GM12865 (cell line): Measurements from ENCODE around the gene PFKL.
"Not testable (repeated sequence)": the region's sequence is repeated elsewhere in the genome, so short reads cannot be mapped to it uniquely, and the experiment has no call there.

Experiments
- DNase-seq: peaks from one replicate; pipeline ENCODE4 v3.0.0; 2010; ENCODE audit warnings: low read depth
- H3K4me3 ChIP-seq: 2 replicates; pipeline ENCODE4 v1.5.1; 2011; ENCODE audit warnings: mild to moderate bottlenecking, low read depth, low read length, control low read depth
- TF ChIP-seq, protein P1 (sequence below): IDR thresholded peaks from 2 replicates; pipeline ENCODE4 v1.5.1; 2011; ENCODE audit warnings: low read length, control low read depth, low read depth, inconsistent platforms; ENCODE audit not compliant: insufficient read depth; ENCODE audit errors: missing control alignments

PFKL gene

GRCh38 chr21:44279354-44280260, 20.2 kb upstream of the PFKL start:
- no peak for DNase-seq
- TF ChIP-seq, protein P1, sequence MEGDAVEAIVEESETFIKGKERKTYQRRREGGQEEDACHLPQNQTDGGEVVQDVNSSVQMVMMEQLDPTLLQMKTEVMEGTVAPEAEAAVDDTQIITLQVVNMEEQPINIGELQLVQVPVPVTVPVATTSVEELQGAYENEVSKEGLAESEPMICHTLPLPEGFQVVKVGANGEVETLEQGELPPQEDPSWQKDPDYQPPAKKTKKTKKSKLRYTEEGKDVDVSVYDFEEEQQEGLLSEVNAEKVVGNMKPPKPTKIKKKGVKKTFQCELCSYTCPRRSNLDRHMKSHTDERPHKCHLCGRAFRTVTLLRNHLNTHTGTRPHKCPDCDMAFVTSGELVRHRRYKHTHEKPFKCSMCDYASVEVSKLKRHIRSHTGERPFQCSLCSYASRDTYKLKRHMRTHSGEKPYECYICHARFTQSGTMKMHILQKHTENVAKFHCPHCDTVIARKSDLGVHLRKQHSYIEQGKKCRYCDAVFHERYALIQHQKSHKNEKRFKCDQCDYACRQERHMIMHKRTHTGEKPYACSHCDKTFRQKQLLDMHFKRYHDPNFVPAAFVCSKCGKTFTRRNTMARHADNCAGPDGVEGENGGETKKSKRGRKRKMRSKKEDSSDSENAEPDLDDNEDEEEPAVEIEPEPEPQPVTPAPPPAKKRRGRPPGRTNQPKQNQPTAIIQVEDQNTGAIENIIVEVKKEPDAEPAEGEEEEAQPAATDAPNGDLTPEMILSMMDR, result no peak
- H3K4me3 ChIP-seq, result no peak overlapping the region

DNA sequence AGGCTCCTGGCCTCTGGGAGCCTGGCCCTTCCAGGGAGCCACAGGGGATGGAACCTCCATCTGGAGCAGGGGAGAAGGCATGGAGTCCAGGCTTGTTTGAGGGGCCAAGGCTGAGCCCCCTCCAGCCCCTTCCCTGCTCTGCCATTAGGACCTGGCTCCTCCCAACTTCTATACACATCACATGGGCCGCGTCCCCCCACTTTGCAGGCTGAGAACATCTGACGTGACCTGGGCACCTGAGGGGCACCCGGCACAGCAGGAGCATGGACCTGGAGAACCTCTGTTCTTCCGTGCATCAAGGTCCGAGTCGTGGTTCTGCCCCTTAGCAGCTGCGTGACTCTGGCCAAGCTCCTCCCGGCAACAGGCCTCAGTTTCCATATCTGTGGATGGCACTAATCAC, 18.1 kb upstream of the PFKL start:
- no peak overlapping the region for H3K4me3 ChIP-seq

GRCh38 chr21:44282370-44282769, 17.5 kb upstream of the PFKL start:
- no peak overlapping the region for H3K4me3 ChIP-seq
- no peak for DNase-seq
- TF ChIP-seq, protein P1, result no peak

More for the DNA sequence above, 18.1 kb upstream of the PFKL start:
- no peak for DNase-seq
- TF ChIP-seq, protein P1, result no peak

GRCh38 chr21:44283211-44283785, 16.6 kb upstream of the PFKL start:
- H3K4me3 ChIP-seq, DNase-seq: not testable (repeated sequence)

DNA sequence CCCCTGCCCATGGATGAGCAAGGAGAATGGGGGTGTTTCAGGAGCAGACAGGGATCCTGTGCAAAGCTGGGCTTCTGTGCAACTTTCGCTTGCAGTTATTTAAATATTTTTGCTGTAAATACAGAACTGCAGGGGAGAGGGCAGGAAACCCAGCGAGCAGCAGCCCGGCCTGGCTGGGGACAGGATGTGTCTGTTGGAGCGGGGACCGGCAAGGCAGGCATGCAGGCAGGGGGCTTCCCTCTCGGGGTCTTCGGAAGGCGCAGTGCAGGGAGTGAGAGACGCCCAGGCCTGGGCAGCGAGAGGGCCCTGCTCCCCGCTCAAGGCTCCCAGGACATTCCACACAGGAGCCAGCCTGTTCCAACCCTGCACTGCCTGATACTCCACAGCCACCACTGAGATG, 15.9 kb upstream of the PFKL start:
- DNase-seq, result no peak
- H3K4me3 ChIP-seq, result no peak overlapping the region
- TF ChIP-seq, protein P1, result no peak

DNA sequence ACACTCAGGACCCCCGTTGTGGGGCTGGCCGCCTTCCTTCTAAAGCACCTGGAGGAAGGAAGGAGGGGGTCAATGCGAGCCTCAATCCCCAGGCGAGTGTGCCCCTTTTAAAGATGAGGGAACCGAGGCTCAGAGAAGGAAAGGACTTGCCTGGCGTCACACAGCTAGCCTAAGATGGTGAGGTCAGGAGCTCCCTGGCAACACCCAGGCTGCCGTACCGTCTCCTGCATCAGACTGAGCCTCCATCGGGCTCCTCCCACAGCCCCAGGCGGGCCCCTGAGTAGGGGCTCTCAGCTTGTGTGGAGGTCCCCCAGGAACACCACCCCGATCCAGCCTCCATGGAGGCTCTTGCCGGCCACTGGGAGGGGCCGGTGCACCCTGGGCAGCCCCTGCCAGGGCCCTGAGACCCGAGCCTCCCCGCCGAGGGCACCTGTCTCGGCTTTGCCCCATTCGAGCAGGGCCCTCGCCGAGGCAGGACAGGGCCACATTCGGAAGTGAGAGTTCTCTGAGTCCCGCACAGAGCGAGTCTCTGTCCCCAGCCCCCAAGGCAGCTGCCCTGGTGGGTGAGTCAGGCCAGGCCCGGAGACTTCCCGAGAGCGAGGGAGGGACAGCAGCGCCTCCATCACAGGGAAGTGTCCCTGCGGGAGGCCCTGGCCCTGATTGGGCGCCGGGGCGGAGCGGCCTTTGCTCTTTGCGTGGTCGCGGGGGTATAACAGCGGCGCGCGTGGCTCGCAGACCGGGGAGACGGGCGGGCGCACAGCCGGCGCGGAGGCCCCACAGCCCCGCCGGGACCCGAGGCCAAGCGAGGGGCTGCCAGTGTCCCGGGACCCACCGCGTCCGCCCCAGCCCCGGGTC, 14.5 kb upstream of the PFKL start, which contains the start of gene AIRE:
Gene AIRE, plus strand, starts transcription at position 739 of the 855 bp plus-strand sequence. CDS start 131 bp downstream, outside the sequence.
- TF ChIP-seq, protein P1, result no peak
- DNase-seq, result no peak
- no peak within 1 kb of the TSS for H3K4me3 ChIP-seq
